PFSK-1 (cell line): ENCODE measurements around the gene ARHGAP15.

Experiments used
- FOXP2 ChIP-seq: optimal IDR thresholded peaks from 2 replicates; pipeline ENCODE3; 2011; ENCODE audit warnings: borderline replicate concordance, control low read depth, inconsistent platforms; ENCODE audit not compliant: insufficient read depth; ENCODE audit errors: extremely low read length, extremely low read depth
- POLR2AphosphoS5 ChIP-seq: IDR thresholded peaks from 2 replicates; pipeline ENCODE4 v1.6.1; 2012; ENCODE audit warnings: low read depth, mild to moderate bottlenecking, control low read depth, low read length, moderate library complexity
- REST ChIP-seq, 2 experiments: IDR thresholded peaks; 2 replicates each; pipeline versions ENCODE4 v1.6.1 to v1.8.0; 2011 to 2012; ENCODE audit warnings: low read depth in 2 of 2, low read length in 2 of 2, control low read depth in 1 of 2, inconsistent platforms in 1 of 2, mild to moderate bottlenecking in 1 of 2, moderate library complexity in 1 of 2; ENCODE audit not compliant: insufficient read depth in 1 of 2
- SIN3A ChIP-seq: IDR thresholded peaks from 2 replicates; pipeline ENCODE4 v1.6.1; 2012; ENCODE audit warnings: mild to moderate bottlenecking, low read length, moderate library complexity, borderline replicate concordance; ENCODE audit not compliant: insufficient read depth
- TAF1 ChIP-seq: IDR thresholded peaks from 2 replicates; pipeline ENCODE4 v1.6.1; 2012; ENCODE audit warnings: low read length, control low read depth, borderline replicate concordance; ENCODE audit not compliant: insufficient read depth

GRCh38 chr2:143442193-143442592 lies 313.0 kb downstream of the ARHGAP15 start:
- TF ChIP-seq SIN3A: no peak
- TF ChIP-seq POLR2AphosphoS5: no peak
- TF ChIP-seq REST (IDR thresholded peaks at IDR 0.05; ENCODE audit: insufficient read depth in 1 of 2, low read depth in 2 of 2, low read length in 2 of 2): no peak
- TF ChIP-seq TAF1: no peak
- no peak for TF ChIP-seq FOXP2
